Measurements from ENCODE around the gene GINS1. TPM values are rescaled to one million over a fixed set of nuclear protein-coding genes. Genes with fewer than 3 reads are reported as not detected.

Gene GINS1
- total and polyA plus RNA-seq, 9 donors = 0.69 to 2.7 (median 1.8) TPM; not detected in 1

GRCh38 chr20:25402583-25402982 is 4.9 kb upstream of the GINS1 start:
- 96% methylated on average over 7 of the region's 7 CpGs for WGBS, 3 donors
- Histone ChIP-seq H3K4me3 (no peak overlapping the region), H3K36me3 (no peaks in the 10 kb centered on the region), H3K9me3 (no peaks in the 10 kb centered on the region), H3K4me1 (ENCODE audit: insufficient read depth) (no peaks in the 10 kb centered on the region), H3K27ac (no peak overlapping the region), H3K27me3 (no peaks in the 10 kb centered on the region)
- no peak for TF ChIP-seq CTCF (IDR thresholded peaks at IDR 0.05)
- TF ChIP-seq EP300 (IDR thresholded peaks at IDR 0.05) = no peak
- TF ChIP-seq POLR2A (IDR thresholded peaks at IDR 0.05) = no peak
- intact Hi-C loops (cut with DNase I) = loop anchor here in 3 of 4 donors (5.0 to 10.0 kb wide), 3 partner anchors 338 to 408 kb away; partner anchors contain the start of gene APMAP (in 1 of the 3)
- no peak for DNase-seq

GRCh38 chr20:25408170-25408547 is 686 bp downstream of the GINS1 start:
- Histone ChIP-seq H3K27me3 (no peaks in the 10 kb centered on the region), H3K27ac (no peak overlapping the region), H3K9me3 (no peaks in the 10 kb centered on the region), H3K4me3 (peak overlapping the region; percentile 48), H3K36me3 (no peaks in the 10 kb centered on the region), H3K4me1 (ENCODE audit: insufficient read depth) (no peaks in the 10 kb centered on the region)
- DNase-seq = no peak
- TF ChIP-seq EP300 (IDR thresholded peaks at IDR 0.05) (no peak), CTCF (IDR thresholded peaks at IDR 0.05) (no peak), POLR2A (IDR thresholded peaks at IDR 0.05) (no peak)
- intact Hi-C loops (cut with DNase I) = loop anchor here in 2 of 4 donors (10.0 kb wide), 2 partner anchors 343 to 413 kb away; partner anchors contain the start of gene APMAP (in 1 of the 2)
- 2 to 3% (median 3%) methylated on average over 4 of the region's 4 CpGs for WGBS, 3 donors

GRCh38 chr20:25408890-25409289 is 1.4 kb downstream of the GINS1 start:
- TF ChIP-seq POLR2A (IDR thresholded peaks at IDR 0.05) (no peak), CTCF (IDR thresholded peaks at IDR 0.05) (no peak), EP300 (IDR thresholded peaks at IDR 0.05) (no peak)
- no peaks in the 10 kb centered on the region for H3K9me3 ChIP-seq
- 83 to 89% (median 85%) methylated on average over 5 of the region's 5 CpGs for WGBS, 3 donors

DNA sequence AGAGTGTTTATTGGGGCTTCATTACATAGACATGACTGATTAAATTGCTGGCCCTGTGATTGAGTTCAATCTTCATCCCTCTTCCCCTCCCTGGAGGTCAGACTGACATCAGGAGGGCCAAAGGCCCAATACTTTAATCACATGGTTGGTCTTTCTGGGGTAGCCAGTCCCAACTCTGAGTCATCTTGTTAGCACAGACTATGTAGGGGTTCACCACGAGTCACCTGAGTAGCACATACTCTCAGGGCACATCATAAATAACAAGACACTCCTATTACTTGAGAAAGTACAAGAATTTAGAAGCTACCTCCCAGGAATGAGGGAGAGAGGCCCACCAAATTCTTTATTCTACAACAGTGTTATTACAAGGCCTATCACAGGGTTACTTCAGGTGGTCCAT is 11.3 kb downstream of the GINS1 start:
- no peak overlapping the region for H3K27ac ChIP-seq
- H3K36me3 ChIP-seq = no peaks in the 10 kb centered on the region
- no peaks in the 10 kb centered on the region for H3K27me3 ChIP-seq
- no peak overlapping the region for H3K4me3 ChIP-seq
- intact Hi-C loops (cut with DNase I) = no loop called here
- 85 to 91% (median 90%) methylated on average over 1 of the region's 1 CpG for WGBS, 3 donors
- TF ChIP-seq POLR2A (IDR thresholded peaks at IDR 0.05) (no peak), EP300 (IDR thresholded peaks at IDR 0.05) (no peak), CTCF (IDR thresholded peaks at IDR 0.05) (no peak)
- no peak for DNase-seq
- H3K4me1 ChIP-seq (ENCODE audit: insufficient read depth) = no peaks in the 10 kb centered on the region
- H3K9me3 ChIP-seq = no peaks in the 10 kb centered on the region

More at GRCh38 chr20:25408890-25409289, 1.4 kb downstream of the GINS1 start:
- no peaks in the 10 kb centered on the region for H3K4me1 ChIP-seq (ENCODE audit: insufficient read depth)
- H3K36me3 ChIP-seq = no peaks in the 10 kb centered on the region
- no peaks in the 10 kb centered on the region for H3K27me3 ChIP-seq
- no peak overlapping the region for H3K27ac ChIP-seq
- H3K4me3 ChIP-seq = no peak overlapping the region
- no peak for DNase-seq
- intact Hi-C loops (cut with DNase I) = loop anchor here in 2 of 4 donors (10.0 kb wide), 2 partner anchors 344 to 414 kb away; partner anchors contain the start of gene APMAP (in 1 of the 2)

Measured in ovary (tissue), 9 donors.